Heart left ventricle (tissue), 13 donors: ENCODE measurements around the gene PGAP3.

Source experiments
- POLR2A ChIP-seq, 2 donors: fragments of 450-650 bp; IDR thresholded peaks; one replicate each; pipeline ENCODE4 v1.6.1; 2017; ENCODE audit warnings: antibody characterized with exemption in 2 of 2, mild to moderate bottlenecking in 2 of 2, moderate library complexity in 2 of 2
- TF ChIP-seq, protein P1 (sequence below), 12 donors: fragments of 200-600 bp; sonication (generic) in 4 of 12; IDR thresholded peaks; one replicate each; pipeline versions ENCODE4 v1.5.0 to v1.8.0; 2018 to 2022; ENCODE audit warnings: antibody characterized with exemption in 12 of 12, mild to moderate bottlenecking in 5 of 12
- donor health status: ischemic (EF 13 %, LVEDD 7.1; RV severe dilation, severe dysfunction).
- donor health status: DM: no; HTN: yes; CAD: no.
- donor health status: DM: no; HTN: no; CAD: no.
- donor health status: ischemic (EF 25% LVEDD 6.9; RV normal size, moderate dysfunction).
- donor health status: ischemic (EF 25% LVEDD 5.7; RV mildly dilated, moderate dysfunction).
- donor health status: ischemic (EF 35%, LVEDD 5.7; RV mildly dilated, moderate dysfunction).
- donor health status: nonischemic (EF 11% LVEDD 7.7; RV severe dilation, severe dysfunction).
- donor health status: DM: yes; HTN: yes; CAD: no.
- donor health status: PGD.
- donor health status: ischemic (EF 29% LVEDD 5.4; RV normal size, mild dysfunction).
- donor health status: nonischemic (EF 23%, LVEDD 6.1; RV moderate dilation, normal function).

DNA sequence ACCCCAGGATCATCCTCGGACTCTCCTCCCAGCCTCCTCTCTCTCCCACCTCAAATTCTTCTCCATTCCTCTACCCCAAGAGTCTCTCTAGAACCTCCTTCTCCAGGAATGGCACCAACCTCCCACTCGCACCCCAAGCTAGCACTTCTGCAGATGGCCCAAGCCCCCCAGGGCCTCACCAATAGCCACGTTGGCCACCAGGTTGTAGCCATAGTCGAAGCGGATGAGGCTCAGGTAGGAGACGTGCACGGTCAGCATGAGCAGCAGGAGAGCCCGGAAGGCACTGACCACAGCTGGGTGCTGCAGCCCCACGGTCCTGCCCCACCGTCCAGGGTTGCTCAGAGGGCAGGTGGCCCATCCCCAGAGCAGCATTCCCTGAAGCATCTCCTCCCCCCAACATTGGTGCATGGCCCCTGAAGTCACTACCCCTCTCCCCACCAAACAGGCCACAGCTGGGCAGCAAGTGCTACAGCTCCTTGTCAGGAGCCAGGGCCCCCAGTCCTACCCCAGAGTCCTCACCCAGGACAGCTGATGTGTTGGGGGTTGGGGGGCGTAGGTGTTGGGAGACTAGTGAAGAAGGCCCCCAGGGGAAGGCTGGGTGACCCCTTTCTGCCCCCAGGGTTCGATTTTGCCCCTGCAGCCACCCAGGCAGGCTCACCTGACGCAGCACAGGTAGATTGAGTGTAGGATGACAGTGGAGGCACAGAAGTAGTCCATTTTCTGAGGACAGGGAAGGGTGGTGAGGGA lies 14.3 kb downstream of the PGAP3 start:
- TF ChIP-seq POLR2A (IDR thresholded peaks at IDR 0.05), result no peak
- TF ChIP-seq, protein P1, sequence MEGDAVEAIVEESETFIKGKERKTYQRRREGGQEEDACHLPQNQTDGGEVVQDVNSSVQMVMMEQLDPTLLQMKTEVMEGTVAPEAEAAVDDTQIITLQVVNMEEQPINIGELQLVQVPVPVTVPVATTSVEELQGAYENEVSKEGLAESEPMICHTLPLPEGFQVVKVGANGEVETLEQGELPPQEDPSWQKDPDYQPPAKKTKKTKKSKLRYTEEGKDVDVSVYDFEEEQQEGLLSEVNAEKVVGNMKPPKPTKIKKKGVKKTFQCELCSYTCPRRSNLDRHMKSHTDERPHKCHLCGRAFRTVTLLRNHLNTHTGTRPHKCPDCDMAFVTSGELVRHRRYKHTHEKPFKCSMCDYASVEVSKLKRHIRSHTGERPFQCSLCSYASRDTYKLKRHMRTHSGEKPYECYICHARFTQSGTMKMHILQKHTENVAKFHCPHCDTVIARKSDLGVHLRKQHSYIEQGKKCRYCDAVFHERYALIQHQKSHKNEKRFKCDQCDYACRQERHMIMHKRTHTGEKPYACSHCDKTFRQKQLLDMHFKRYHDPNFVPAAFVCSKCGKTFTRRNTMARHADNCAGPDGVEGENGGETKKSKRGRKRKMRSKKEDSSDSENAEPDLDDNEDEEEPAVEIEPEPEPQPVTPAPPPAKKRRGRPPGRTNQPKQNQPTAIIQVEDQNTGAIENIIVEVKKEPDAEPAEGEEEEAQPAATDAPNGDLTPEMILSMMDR (IDR thresholded peaks at IDR 0.05), result no peak
